DND-41 (cell line): ENCODE results near the gene PGGT1B.

Source experiments
- CTCF ChIP-seq: IDR thresholded peaks from 2 replicates; pipeline ENCODE4 v1.5.1; 2012; ENCODE audit warnings: borderline replicate concordance, low read length, moderate library complexity, mild to moderate bottlenecking; ENCODE audit not compliant: poor library complexity, severe bottlenecking; ENCODE audit errors: extremely low read depth
- EZH2 ChIP-seq: IDR thresholded peaks from 3 replicates; pipeline ENCODE4 v1.6.1; 2012; ENCODE audit warnings: borderline replicate concordance, low read depth, mild to moderate bottlenecking, moderate library complexity, low read length, inconsistent platforms; ENCODE audit not compliant: severe bottlenecking

GRCh38 chr5:115170929-115171510, 91.7 kb downstream of the PGGT1B start:
- TF ChIP-seq CTCF = no peak
- no peak for TF ChIP-seq EZH2
